Testis (tissue), 2 donors: ENCODE measurements around the gene SAP25.

Experiments
- POLR2A ChIP-seq: fragments of 450-650 bp; IDR thresholded peaks from one replicate; pipeline ENCODE4 v1.6.1; 2017; ENCODE audit warnings: antibody characterized with exemption, mild to moderate bottlenecking, moderate library complexity
- TF ChIP-seq, protein P1 (sequence below), 3 experiments: fragments of 450-650 bp in 2 of 3; fragments of 200-600 bp in 1 of 3; sonication (generic) in 1 of 3; IDR thresholded peaks; one replicate each; pipeline ENCODE4 v1.5.1; 2016 to 2019; ENCODE audit warnings: antibody characterized with exemption in 3 of 3, mild to moderate bottlenecking in 2 of 3, moderate library complexity in 1 of 3

DNA sequence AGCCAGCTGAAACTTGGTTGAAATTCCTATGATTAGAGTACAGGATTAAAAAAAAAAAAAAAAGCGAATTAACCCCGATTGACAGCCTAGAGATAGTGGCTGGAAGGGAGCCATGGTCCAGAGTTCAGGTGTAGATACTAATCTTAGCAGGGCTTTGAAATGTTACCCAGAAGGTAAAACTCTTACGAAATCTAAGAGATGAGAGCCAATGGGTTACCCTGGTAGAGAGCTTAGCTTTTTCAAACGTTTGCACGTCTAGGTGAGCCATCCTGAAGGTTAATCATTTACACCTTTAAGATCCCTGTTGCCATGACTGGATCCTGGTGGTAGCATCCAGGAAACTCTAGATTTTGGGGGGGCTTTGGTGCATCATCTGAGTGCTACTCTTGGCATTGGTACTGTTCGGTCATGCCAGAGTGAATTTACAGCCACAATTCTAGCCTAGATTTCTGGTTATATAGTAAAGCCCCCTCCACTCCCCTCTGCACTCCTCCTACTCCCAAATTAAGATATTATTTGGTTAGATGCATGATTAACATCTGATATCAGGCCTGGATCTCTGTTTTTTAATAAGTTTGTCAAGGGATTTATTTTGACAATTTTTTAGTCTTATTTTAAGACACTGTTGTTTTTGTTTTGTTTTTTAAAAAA lies 33.5 kb downstream of the SAP25 start:
- TF ChIP-seq, protein P1, sequence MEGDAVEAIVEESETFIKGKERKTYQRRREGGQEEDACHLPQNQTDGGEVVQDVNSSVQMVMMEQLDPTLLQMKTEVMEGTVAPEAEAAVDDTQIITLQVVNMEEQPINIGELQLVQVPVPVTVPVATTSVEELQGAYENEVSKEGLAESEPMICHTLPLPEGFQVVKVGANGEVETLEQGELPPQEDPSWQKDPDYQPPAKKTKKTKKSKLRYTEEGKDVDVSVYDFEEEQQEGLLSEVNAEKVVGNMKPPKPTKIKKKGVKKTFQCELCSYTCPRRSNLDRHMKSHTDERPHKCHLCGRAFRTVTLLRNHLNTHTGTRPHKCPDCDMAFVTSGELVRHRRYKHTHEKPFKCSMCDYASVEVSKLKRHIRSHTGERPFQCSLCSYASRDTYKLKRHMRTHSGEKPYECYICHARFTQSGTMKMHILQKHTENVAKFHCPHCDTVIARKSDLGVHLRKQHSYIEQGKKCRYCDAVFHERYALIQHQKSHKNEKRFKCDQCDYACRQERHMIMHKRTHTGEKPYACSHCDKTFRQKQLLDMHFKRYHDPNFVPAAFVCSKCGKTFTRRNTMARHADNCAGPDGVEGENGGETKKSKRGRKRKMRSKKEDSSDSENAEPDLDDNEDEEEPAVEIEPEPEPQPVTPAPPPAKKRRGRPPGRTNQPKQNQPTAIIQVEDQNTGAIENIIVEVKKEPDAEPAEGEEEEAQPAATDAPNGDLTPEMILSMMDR (IDR thresholded peaks at IDR 0.05): no peak
- TF ChIP-seq POLR2A: no peak
